ENCODE results near the gene MYO5C.
A peak's percentile ranks its signal among the peaks of the same experiment; 100 is the strongest.
"Not testable (repeated sequence)": the region's sequence is repeated elsewhere in the genome, so short reads cannot be mapped to it uniquely, and the experiment has no call there.

Gene MYO5C

GRCh38 chr15:52288986-52289385 is 6.6 kb downstream of the MYO5C start:
- no peak for DNase-seq (ENCODE audit: low read depth)
- H3K4me3 ChIP-seq (ENCODE audit: control insufficient read depth, low read depth, low read length) = no peak overlapping the region
- no peak for TF ChIP-seq CTCF (conservative IDR thresholded peaks at IDR 0.05; ENCODE audit: control insufficient read depth, insufficient read depth, low read depth, low read length)

GRCh38 chr15:52288051-52288942 is 7.3 kb downstream of the MYO5C start:
- DNase-seq (ENCODE audit: low read depth) = no peak
- no peak for TF ChIP-seq CTCF (conservative IDR thresholded peaks at IDR 0.05; ENCODE audit: control insufficient read depth, insufficient read depth, low read depth, low read length)
- H3K4me3 ChIP-seq (ENCODE audit: control insufficient read depth, low read depth, low read length) = no peak overlapping the region

GRCh38 chr15:52287114-52287513 is 8.5 kb downstream of the MYO5C start:
- no peak for TF ChIP-seq CTCF (conservative IDR thresholded peaks at IDR 0.05; ENCODE audit: control insufficient read depth, insufficient read depth, low read depth, low read length)
- H3K4me3 ChIP-seq (ENCODE audit: control insufficient read depth, low read depth, low read length) = no peak overlapping the region
- no peak for DNase-seq (ENCODE audit: low read depth)

- not testable (repeated sequence) for DNase-seq (ENCODE audit: low read depth); H3K4me3 ChIP-seq (ENCODE audit: control insufficient read depth, low read depth, low read length)
Observed at GRCh38 chr15:52285941-52286340, 9.7 kb downstream of the MYO5C start.

GRCh38 chr15:52284164-52284563 is 11.4 kb downstream of the MYO5C start:
- no peak overlapping the region for H3K4me3 ChIP-seq (ENCODE audit: control insufficient read depth, low read depth, low read length)
- TF ChIP-seq CTCF (conservative IDR thresholded peaks at IDR 0.05; ENCODE audit: control insufficient read depth, insufficient read depth, low read depth, low read length) = no peak
- DNase-seq (ENCODE audit: low read depth) = peak; percentile 53

GRCh38 chr15:52283281-52283680 is 12.3 kb downstream of the MYO5C start:
- TF ChIP-seq CTCF (conservative IDR thresholded peaks at IDR 0.05; ENCODE audit: control insufficient read depth, insufficient read depth, low read depth, low read length) = no peak
- no peak overlapping the region for H3K4me3 ChIP-seq (ENCODE audit: control insufficient read depth, low read depth, low read length)
- DNase-seq (ENCODE audit: low read depth) = no peak

GRCh38 chr15:52282418-52282817 is 13.2 kb downstream of the MYO5C start:
- TF ChIP-seq CTCF (conservative IDR thresholded peaks at IDR 0.05; ENCODE audit: control insufficient read depth, insufficient read depth, low read depth, low read length) = no peak
- no peak overlapping the region for H3K4me3 ChIP-seq (ENCODE audit: control insufficient read depth, low read depth, low read length)
- no peak for DNase-seq (ENCODE audit: low read depth)
